D341Med (cell line): Measurements from ENCODE around the gene CRYGC.
A peak's percentile ranks its signal among the peaks of the same experiment; 100 is the strongest.
"Not testable (repeated sequence)": the region's sequence is repeated elsewhere in the genome, so short reads cannot be mapped to it uniquely, and the experiment has no call there.

Experiments
- DNase-seq: peaks from one replicate; pipeline ENCODE4 v3.0.0; 2012; ENCODE audit warnings: low spot score

Gene CRYGC, protein sequence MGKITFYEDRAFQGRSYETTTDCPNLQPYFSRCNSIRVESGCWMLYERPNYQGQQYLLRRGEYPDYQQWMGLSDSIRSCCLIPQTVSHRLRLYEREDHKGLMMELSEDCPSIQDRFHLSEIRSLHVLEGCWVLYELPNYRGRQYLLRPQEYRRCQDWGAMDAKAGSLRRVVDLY

DNA sequence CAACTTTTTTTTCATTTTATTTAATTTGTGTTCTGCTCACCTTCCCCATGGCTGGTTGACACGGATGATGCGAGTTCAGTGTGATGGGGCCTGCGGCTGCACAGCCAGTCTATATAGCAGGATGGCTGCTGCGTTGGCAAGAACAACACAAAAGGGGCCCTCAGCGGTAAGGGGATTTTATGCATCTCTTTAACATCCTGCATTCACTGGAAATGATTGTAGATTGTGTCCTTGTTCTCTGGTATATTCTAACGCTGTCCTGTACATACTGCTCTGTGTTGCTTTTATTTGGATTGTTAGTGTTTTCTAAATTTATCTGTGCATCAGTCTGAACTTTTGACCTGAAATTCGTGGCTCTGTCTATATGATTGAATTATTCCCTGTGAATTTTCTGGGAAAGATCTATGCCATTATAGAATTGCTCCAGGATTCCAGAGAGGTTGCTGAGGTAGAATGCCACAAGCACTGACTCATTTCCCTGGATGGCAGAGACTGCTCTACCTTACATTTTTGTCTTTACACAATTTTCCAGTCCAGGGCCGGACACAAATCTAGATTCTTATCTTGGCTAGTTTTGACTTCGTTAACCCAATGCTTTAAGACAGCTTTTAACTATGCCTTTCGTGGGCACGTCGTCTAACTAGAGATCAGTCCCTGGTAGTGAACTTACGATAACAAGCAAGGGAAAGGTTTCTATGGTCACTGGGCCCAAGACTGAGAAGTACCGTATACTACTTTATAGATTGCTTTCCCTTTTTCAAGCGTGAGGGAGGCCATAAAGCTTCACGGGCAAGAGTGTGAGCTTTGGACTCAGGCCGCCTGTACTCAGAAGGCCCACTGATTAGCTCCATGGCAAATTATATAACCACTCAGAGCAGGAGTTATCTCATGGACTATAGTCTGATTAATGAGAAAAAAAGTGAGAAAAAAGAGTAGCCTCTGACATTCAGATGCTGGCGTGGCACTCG is at the start of gene CRYGC:
CRYGC (minus strand) TSS at position 85 of the 968 bp plus-strand sequence; CDS start at position 49, 36 bp downstream.
- DNase-seq: no peak

DNA sequence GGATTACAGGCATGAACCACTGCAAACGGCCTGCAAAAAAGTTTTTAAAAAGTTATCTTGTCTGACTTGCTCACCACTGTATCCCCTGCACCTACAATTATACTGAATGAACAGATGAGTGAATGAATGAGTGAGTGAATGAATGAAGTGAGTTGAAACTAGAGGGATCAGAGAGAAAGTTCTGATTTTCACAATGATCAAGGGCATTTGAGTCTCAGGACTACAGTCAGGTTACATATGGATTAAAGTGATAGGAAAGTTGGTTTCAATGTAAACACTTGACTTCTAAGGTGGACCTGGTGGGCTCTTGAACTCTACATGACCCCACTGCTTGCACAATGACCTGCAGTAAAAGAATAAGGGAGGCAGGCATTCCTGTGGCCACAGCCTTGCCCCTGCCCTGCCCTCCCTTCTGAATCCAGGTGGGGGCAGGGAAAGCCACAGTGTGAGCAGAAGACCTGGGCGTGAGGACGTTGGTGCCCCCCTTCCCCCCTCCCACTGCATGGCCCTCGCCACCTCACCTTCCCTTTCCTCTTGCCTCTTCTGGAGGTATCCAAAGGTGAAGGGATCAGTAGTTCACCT is 49.5 kb upstream of the CRYGC start:
- DNase-seq: no peak

DNA sequence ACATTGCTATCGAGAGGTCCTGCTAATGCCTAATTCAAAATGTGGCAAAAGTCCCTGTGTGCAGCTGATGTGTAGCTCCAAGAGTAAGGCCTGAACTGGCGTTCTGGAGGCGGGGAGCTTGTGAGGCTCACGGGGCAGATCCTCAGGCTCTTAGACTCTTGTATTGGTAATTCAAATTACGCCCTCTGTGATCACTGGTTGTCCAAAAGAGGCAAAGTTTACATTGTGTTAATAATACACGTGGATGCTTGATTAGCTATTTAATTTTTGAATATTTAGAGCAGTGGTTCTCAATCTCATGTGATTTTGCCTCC is 46.2 kb upstream of the CRYGC start:
- no peak for DNase-seq

DNA sequence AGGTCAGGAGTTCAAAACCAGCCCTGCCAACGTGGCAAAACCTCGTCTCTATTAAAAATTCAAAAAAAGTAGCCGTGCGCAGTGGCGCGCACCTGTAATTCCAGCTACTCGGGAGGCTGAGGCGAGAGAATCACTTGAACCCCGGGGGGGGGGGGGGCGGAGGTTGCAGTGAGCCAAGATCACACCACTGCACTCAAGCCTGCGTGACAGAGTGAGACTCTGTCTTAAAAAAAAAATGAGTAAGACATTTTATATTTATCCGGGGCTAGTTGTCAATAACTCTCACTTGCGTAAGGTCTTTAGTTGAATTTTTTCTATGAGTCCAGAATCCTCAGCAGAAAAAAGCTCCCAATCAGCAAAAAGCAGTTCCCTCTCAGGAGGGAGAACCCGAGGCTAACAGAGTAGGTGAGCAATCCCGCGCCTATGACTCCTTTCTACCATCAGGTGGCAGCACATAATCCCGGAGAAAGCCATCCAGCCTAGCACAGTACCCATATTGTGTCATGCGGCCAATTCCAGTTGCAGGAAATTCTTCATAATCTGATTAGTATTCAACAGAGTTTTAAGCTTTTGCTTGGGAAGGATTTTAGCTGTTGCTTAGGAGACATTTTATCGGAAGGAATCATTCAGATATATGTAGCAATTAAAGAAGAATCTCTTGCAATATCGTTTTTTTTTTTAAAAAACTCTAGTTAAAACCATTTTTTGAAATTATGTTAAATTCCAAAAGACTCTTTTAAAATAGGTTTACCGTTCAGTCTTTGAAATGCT is 45.6 kb upstream of the CRYGC start:
- DNase-seq: peak; percentile 82

DNA sequence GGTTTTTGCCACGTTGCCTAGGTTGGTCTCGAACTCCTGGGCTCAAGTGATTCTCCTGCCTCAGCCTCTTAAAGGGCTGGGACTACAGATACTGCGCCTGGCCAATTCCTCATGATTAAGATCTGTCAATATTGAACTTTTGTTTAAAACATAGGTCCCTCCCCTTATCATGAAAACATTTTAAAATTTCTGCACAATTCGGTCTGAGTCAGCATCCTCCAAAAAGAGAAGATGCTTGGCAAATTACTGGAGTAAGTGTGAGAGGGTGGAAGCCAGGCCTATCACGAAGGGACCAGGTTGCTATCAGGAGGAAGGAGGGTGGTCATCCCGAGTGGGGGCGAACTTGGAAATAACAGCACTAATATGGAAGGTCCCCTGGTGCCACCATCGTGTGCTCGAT is 44.5 kb upstream of the CRYGC start:
- no peak for DNase-seq

DNA sequence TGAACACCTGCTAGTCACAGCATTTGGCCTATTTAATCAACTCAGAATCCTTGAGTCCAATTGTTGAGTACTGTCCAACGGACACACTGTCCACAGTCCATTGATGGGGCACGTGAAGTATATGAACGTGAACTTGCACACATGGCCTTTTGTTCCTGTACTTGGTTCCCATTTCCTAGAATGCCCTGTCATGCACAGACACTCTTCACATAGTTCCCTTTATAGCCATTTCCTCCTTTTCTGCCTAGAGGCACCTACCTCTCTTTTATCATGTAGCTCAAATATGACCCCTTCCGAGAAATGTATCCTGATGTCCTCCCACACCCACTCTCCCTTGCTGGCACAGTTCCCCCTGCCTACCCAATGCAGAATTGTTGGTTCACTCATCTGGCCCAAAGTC is 42.5 kb upstream of the CRYGC start:
- DNase-seq: no peak

DNA sequence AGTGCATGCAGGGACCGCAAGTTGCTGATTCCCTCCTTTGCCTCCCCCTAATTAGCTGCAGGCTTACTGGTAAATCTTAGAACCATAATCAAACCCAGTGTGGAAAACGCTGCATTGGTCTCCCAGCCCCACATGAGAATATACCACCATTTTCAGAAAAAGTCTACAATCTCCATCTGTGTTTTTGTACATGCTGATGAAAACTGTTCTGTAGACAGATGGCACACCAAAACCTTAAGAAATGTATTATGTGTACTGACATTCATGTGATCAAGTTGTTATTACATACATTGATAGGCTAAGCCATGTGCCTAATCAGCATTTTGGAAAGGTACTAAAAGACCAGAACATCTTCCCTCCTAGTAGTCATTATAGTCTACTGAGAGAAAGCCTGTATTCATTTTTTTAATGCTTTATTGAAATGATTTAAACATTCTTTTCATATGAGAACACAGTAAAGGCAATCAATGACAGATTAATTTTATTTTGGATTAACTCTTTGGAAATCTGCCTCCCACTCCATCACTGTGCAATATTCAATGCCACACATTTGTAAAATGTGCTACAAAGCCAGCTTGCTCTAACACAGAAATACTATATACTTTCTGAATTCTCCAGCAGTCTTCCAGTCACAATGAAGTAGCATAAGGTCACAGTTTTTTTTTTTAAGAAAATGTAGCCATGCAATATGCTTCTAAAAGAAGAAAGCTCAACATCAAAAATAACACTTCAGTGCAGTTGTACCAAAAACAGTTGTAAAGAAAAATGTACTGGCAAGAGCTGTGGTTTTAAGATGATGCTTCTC is 35.5 kb upstream of the CRYGC start:
- no peak for DNase-seq

DNA sequence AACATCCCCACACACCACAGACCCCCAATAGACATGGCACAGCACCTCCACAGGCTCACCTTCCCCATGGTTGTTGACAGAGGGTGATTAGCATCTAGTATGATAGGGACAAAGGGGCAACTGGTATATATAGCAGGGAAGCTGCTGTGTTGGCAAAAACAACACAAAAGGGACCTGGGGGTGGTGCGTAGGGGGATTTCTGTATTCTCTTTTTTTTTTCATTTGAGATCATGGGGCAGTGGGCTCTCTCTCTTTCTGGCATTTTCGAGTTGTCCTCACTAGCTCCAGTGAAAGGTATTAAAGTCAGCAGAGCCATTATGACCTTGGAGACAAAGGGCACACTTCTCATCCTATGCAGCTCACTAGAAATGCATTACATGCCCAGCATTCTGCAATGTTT is 33.9 kb upstream of the CRYGC start, which contains the start of gene CRYGA:
CRYGA (minus strand) TSS at position 101 of the 400 bp plus-strand sequence; CDS start at position 68, 33 bp downstream.
- no peak for DNase-seq

DNA sequence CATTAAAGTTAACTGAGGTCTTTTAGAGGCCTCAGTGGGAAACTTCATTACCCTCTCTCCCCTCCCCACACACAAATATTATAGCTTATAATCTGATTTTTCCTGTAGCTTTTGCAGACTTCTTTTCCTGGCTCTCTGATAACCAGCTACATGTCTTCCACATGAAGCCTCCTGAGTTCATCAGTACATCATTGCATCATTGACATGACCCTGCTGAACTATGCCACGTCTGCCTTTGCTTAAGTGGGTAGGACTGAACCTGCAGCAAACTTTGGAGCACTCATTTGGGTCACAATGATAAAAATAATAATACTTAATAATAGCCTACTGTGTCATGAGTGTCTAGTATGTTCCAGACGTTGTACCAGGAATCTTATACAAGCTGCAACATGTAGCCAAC is 26.8 kb upstream of the CRYGC start:
- DNase-seq: no peak

DNA sequence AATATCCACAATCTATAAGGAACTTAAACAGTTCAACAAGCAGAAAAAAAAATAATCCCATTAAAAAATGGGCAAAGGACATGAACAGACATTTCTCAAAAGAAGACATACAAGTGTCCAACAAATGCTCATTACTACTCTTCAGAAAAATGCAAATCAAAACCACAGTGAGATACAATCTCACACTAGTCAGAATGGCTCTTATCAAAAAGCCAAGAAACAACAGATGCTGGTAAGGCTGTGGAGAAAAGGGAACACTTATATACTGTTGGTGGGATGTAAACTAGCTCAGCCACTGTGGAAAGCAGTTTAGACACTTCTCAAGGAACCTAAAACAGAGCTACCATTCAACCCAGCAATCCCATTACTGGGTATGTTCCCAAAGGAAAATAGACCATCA is 23.5 kb upstream of the CRYGC start:
- no peak for DNase-seq

DNA sequence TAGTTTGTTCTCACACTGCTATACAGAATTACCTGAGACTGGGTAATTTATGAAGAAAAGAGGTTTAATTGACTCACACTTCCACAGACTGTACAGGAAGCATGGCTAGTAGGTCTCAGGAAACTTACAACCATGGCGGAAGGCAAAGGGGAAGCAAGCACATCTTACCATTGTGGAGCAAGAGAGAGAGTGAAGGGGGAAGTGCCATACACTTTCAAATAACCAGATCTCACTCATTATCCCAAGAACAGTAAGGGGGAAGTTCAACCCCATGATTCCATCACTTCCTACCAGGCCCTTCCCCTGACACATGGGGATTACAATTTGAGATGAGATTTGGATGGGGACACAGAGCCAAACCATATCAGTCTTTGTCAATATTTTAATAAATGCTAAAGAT is 21.3 kb upstream of the CRYGC start:
- DNase-seq: no peak

DNA sequence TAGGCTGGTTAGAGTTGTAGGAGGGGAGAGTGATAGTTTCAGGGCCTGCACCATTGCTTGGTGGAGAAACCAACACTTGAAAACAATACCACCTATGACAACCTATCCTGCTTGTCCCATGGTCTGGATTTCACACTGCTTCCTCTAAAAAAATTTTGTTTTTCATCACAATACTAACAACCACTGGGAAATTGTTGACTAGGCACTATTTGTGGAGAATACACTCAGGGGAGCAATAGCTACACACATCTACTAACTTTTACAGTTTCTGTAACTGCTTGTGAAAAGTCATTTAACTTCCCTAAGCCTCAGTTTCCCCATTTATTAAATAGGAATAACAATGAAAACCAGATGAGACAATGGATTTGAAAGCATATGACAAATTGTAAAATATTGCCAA is 20.5 kb upstream of the CRYGC start:
- DNase-seq: no peak

DNA sequence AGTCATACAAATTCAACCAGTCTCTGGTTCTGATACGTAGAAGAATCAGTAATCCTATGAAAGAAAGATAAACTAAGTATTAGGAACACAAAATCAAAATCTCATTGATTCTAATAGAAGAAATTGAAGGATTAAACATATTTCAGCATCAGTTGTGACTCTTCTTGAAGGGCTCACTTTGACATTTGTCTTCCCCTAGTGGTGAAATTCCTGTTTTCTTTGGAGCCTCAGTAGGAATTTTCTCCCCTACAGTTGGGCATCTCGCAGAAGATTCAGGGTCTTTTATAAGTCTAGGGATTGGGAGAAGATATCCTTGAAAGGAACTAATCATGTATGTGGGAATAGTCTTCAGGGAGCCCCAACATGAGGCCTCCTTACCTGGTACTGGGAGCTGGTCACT is 19.2 kb upstream of the CRYGC start:
- no peak for DNase-seq

DNA sequence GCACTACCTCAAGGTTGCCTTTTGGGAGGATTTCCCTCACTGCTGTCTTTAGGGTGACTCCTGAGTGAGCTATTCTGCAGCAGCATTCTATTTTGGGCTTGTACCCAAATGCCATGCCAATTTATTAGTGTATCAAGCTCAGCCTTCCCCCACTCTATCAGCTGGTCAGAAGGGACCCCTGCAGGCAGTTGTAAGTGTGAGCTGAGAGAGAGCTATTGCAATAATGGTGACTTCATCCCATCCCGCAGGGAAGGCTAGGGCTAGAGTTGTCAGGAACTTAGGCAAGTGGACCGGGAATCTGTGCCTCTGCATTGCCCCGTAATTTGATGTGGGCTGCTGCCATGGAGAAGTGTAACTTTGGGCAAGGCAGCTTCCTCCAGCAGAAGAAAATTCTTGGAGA is 18.1 kb upstream of the CRYGC start:
- DNase-seq: no peak

DNA sequence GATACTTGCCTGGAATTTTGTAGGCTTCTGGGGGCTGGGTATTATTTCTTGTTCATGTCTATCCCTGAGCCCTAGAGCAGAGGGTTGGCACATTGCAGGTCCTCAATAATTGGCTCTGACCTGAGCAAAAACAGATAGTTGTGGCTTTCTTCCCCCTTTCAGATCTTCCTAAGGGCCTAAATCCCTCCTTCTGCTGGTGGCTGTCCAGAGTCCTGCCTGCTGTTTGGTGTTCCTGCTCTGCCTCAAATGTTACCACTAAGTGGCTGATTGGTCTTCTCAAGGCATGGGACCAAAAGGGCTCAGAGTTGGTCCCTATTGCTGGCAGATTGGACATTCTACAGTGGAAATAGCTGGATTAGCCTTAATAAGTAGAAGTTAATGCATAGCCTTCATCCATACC is 17.4 kb upstream of the CRYGC start:
- DNase-seq: no peak

DNA sequence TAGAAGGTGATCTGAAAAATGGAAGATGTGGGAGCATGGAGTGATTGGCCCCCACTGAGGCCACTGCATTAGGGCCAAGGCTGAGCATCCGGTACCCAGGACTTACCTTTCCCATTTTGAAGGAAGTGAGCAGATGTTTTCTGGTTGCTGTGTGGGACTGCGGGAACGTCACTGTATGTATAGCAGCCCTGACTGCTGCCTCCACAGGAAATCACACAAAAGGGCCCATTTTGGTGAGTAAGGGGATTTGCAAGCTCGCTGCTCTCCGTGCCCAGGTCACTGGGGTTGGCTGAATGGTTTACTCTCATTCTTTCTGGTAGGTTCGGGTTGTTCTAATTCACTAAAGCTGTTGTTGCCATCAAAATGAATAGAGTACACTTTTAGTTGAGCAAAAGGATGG is 16.4 kb upstream of the CRYGC start, which contains the start of gene CRYGB:
CRYGB (minus strand) TSS at position 153 of the 400 bp plus-strand sequence; CDS start at position 115, 38 bp downstream.
- no peak for DNase-seq

DNA sequence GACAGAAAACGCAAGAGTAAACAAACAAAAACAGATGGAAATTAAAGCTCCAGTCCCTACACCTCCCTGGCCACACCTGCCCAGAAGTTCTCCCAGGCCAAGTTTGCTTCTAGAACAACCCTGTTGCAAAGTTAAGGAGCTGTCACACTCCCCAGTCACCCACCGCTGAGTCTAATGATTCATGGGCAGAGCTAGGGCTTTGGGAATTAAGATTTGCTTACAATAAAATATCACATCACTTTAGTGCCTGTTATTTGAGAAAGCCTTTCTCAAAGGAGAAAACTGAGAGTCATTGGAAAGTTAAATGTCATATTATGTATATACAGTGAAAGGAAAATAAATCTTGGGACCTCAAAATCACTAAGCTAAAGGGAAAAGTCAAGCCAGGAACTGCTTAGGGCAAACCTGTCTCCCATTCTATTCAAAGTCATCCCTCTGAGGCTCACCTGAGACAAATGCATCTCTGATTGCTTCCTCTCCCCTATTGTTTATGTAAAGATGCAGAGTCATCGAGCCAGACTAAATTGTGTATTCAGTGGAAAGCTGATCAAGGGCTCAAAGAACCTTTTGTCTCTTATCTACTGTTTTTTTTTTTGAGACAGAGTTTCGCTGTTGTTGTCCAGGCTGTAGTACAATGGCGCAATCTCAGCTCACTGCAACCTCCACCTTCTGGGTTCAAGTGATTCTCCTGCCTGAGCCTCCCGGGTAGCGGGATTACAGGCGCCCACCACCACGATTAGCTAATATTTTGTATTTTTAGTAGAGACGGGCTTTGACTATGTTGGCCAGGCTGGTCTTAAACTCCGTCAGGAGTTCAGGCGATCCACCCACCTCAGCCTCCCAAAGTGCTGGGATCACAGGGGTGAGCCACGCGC is 13.5 kb upstream of the CRYGC start:
- no peak for DNase-seq

DNA sequence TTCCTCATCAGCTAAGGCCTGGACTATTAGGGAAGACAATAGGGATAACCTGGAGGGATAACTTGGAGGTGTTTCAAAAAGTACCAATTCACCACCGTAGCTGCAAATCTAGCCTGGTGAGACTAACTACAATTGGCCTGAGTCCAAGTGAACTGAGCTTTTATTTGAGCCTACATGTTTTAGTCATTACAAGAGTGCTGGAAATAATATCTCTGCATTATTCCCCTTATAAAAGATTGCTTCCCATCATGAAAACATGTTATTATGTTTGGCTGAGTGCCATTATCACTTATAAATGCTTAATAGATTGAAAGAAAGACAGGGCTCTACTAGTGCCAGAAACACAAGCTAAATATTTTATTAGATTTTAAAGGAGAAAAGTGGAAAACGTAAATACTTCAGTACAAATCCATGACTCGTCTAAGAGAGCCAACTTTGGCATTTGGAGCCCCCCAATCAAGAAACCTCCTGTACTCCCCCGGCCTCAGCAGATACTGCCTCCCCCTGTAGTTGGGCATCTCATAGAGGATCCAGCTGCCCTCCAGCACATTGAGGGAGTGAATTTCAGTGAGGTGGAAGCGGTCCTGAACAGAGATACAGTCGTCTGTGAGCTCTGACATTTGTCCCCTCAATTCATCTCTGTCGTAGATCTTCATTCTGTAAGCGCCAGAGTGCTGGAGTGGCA is 12.8 kb upstream of the CRYGC start:
- no peak for DNase-seq

DNA sequence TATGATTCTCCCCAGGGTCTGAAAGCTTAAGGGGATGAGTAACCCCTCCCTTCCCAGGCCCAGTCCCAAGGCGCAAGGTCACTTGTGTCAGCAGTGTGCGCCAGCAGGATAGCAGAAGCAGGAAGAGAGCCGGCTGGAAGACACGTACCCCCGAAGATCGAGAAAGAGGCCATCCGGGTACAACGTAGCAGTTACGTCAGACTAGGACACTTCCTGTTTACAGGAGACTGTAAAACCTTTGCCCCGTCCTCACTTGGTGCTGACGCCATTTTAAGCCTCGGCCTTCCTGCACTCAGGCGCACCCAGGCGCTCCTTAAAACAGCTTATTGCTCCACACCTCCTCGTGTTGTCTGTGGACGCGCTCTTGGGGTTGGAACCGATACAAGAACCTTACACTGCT is 9.8 kb upstream of the CRYGC start:
- no peak for DNase-seq

DNA sequence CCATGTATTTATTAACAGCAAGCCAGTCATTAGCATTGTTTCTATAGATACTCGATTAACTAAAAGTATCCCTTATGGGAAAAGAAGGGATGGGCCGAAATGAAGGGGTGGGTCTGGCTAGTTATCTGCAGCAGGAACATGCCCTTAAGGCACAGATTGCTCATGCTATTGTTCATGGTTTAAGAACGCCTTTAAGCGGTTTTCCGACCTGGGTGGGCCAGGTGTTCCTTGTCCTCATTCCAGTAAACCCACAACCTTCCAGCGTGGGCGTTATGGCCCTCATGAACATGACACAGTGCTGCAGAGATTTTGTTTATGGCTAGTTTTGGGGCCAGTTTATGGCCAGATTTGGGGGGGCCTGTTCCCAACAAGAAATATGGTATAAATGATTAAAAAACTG is 8.7 kb upstream of the CRYGC start:
- not testable (repeated sequence) for DNase-seq
